WTC11 (cell line): ENCODE measurements around the gene PRKAG2. TPM values are rescaled to one million over a fixed set of nuclear protein-coding genes. Genes with fewer than 3 reads are reported as not detected.

Experiments used
- ATAC-seq: fragments of 200-7000 bp; cut with Tn5 transposase; 2 replicates; pipeline ENCODE4 v1.10.0; 2021; ENCODE audit warnings: mild to moderate bottlenecking, moderate library complexity
- CTCF ChIA-PET: fragments of 300-600 bp; sonication (Branson Sonifier 250); formaldehyde crosslinking; loops from one replicate; lab custom pipeline; 2021; ENCODE audit warnings: antibody characterized with exemption; lab: Charles Lee
- POLR2A ChIA-PET: fragments of 350-600 bp; sonication (Branson Sonifier 250); formaldehyde crosslinking; loops from one replicate; lab custom pipeline; 2021; ENCODE audit warnings: antibody characterized with exemption; lab: Charles Lee
- DNase-seq: peaks from one replicate; pipeline ENCODE4 v3.0.0; 2021; ENCODE audit warnings: low spot score
- H3K27ac Mint-ChIP-seq: 2 replicates; pipeline ENCODE4 v1.8.0; 2021; ENCODE audit warnings: mixed read lengths
- H3K27me3 Mint-ChIP-seq: 2 replicates; pipeline ENCODE4 v1.8.0; 2021; ENCODE audit warnings: low read depth, mild to moderate bottlenecking, moderate library complexity, mixed read lengths
- H3K36me3 Mint-ChIP-seq: 2 replicates; pipeline ENCODE4 v1.8.0; 2021; ENCODE audit warnings: mixed read lengths
- H3K4me1 Mint-ChIP-seq: 2 replicates; pipeline ENCODE4 v1.8.0; 2022; ENCODE audit warnings: mixed read lengths
- H3K4me3 Mint-ChIP-seq: 2 replicates; pipeline ENCODE4 v1.8.0; 2021; ENCODE audit warnings: mild to moderate bottlenecking, moderate library complexity, mixed read lengths
- H3K9me3 Mint-ChIP-seq: 2 replicates; pipeline ENCODE4 v1.8.0; 2021; ENCODE audit warnings: mixed read lengths
- CREM ChIP-seq: sonication (generic); formaldehyde crosslinking; IDR thresholded peaks from 2 replicates; pipeline ENCODE4 v1.8.1; 2022; ENCODE audit warnings: mild to moderate bottlenecking, missing genetic modification reagents, moderate library complexity
- E2F1 ChIP-seq: sonication (generic); formaldehyde crosslinking; IDR thresholded peaks from 2 replicates; pipeline ENCODE4 v1.8.0; 2022; ENCODE audit warnings: mild to moderate bottlenecking, missing genetic modification reagents
- E2F4 ChIP-seq: sonication (generic); formaldehyde crosslinking; IDR thresholded peaks from 2 replicates; pipeline ENCODE4 v1.8.1; 2022; ENCODE audit warnings: low read depth, mild to moderate bottlenecking, moderate library complexity, missing genetic modification reagents, borderline replicate concordance
- ESRRA ChIP-seq: sonication (generic); formaldehyde crosslinking; IDR thresholded peaks from 2 replicates; pipeline ENCODE4 v1.8.1; 2022; ENCODE audit warnings: mild to moderate bottlenecking, missing genetic modification reagents, borderline replicate concordance
- FOXP1 ChIP-seq: sonication (generic); formaldehyde crosslinking; IDR thresholded peaks from 2 replicates; pipeline ENCODE4 v1.8.0; 2022; ENCODE audit warnings: missing genetic modification reagents, mild to moderate bottlenecking, moderate library complexity, borderline replicate concordance
- RELA ChIP-seq: sonication (generic); formaldehyde crosslinking; IDR thresholded peaks from 2 replicates; pipeline ENCODE4 v1.8.1; 2022; ENCODE audit warnings: missing genetic modification reagents, mild to moderate bottlenecking, borderline replicate concordance
- SMAD4 ChIP-seq: sonication (generic); formaldehyde crosslinking; IDR thresholded peaks from 2 replicates; pipeline ENCODE4 v1.8.0; 2022; ENCODE audit warnings: mild to moderate bottlenecking, missing genetic modification reagents
- STAT6 ChIP-seq: sonication (generic); formaldehyde crosslinking; conservative IDR thresholded peaks from 2 replicates; pipeline ENCODE4 v1.8.1; 2023; ENCODE audit warnings: mild to moderate bottlenecking, low read depth, missing genetic modification reagents, moderate library complexity
- ZBTB21 ChIP-seq: sonication (generic); formaldehyde crosslinking; IDR thresholded peaks from 2 replicates; pipeline ENCODE4 v1.8.1; 2023; ENCODE audit warnings: mild to moderate bottlenecking, missing genetic modification reagents, borderline replicate concordance
- ZNF416 ChIP-seq: fragments of 250-450 bp; sonication (Bioruptor Pico); IDR thresholded peaks from 2 replicates; pipeline ENCODE4 v1.9.0; 2021; ENCODE audit warnings: mild to moderate bottlenecking, inconsistent platforms
- total RNA-seq: library from RNA; stranded (reverse); gene quantifications from 3 replicates; pipeline ENCODE4 v1.2.3, GENCODE V29; 2021
- TF ChIP-seq, protein P1 (sequence below): sonication (generic); formaldehyde crosslinking; IDR thresholded peaks from 2 replicates; pipeline ENCODE4 v1.8.0; 2022; ENCODE audit warnings: mild to moderate bottlenecking, missing genetic modification reagents
- TF ChIP-seq, protein P2 (sequence below): sonication (generic); formaldehyde crosslinking; IDR thresholded peaks from 2 replicates; pipeline ENCODE4 v1.8.0; 2023; ENCODE audit warnings: mild to moderate bottlenecking, missing genetic modification reagents
- TF ChIP-seq, protein P3 (sequence below): sonication (generic); formaldehyde crosslinking; IDR thresholded peaks from 2 replicates; pipeline ENCODE4 v1.8.1; 2022; ENCODE audit warnings: mild to moderate bottlenecking, missing genetic modification reagents, moderate library complexity, borderline replicate concordance

PRKAG2 gene
- total RNA-seq, 1 experiment from 2014 or later: 20.3 TPM

DNA sequence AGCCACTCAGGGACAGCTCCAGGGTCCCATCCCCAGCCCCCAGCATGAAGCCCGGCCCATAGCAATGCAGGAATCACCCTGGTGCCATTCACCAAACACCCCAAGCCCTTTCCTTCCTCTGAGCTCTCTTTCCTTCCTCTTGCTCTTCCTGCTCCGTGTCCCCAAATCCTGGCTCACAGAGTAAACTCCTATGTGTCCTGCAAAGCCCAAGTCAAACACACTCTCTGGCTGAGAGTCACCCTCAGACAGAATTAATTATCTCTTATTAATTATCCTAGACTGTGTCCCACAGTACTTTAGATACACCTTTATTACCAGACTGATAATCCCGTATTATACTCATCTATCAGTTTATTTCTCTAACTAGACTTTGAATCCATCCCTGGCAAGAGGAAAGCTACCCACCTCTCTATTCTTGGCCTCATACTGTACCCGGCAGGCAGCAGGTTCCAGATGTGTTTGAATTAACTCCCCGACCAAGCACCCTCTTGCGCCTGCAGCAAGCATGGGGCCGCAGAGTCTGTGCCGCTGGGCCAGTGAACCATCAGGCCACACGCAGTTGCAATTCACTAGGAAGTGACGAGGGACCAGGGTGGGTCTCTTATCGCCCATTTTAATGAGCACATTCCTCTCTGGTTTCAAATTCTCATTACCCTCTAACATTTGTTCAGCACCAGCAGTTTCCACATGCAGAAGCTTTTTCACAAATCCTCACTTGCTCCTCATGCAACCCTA, 86.7 kb downstream of the PRKAG2 start (continued):
- TF ChIP-seq, protein P1, sequence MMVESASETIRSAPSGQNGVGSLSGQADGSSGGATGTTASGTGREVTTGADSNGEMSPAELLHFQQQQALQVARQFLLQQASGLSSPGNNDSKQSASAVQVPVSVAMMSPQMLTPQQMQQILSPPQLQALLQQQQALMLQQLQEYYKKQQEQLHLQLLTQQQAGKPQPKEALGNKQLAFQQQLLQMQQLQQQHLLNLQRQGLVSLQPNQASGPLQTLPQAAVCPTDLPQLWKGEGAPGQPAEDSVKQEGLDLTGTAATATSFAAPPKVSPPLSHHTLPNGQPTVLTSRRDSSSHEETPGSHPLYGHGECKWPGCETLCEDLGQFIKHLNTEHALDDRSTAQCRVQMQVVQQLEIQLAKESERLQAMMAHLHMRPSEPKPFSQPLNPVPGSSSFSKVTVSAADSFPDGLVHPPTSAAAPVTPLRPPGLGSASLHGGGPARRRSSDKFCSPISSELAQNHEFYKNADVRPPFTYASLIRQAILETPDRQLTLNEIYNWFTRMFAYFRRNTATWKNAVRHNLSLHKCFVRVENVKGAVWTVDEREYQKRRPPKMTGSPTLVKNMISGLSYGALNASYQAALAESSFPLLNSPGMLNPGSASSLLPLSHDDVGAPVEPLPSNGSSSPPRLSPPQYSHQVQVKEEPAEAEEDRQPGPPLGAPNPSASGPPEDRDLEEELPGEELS (CRISPR knock-in tag): no peak
- TF ChIP-seq SMAD4 (CRISPR knock-in tag) (no peak), CREM (CRISPR knock-in tag) (no peak), E2F1 (CRISPR knock-in tag) (no peak), FOXP1 (CRISPR knock-in tag) (no peak)
- TF ChIP-seq, protein P2, sequence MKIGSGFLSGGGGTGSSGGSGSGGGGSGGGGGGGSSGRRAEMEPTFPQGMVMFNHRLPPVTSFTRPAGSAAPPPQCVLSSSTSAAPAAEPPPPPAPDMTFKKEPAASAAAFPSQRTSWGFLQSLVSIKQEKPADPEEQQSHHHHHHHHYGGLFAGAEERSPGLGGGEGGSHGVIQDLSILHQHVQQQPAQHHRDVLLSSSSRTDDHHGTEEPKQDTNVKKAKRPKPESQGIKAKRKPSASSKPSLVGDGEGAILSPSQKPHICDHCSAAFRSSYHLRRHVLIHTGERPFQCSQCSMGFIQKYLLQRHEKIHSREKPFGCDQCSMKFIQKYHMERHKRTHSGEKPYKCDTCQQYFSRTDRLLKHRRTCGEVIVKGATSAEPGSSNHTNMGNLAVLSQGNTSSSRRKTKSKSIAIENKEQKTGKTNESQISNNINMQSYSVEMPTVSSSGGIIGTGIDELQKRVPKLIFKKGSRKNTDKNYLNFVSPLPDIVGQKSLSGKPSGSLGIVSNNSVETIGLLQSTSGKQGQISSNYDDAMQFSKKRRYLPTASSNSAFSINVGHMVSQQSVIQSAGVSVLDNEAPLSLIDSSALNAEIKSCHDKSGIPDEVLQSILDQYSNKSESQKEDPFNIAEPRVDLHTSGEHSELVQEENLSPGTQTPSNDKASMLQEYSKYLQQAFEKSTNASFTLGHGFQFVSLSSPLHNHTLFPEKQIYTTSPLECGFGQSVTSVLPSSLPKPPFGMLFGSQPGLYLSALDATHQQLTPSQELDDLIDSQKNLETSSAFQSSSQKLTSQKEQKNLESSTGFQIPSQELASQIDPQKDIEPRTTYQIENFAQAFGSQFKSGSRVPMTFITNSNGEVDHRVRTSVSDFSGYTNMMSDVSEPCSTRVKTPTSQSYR (CRISPR knock-in tag): no peak

DNA sequence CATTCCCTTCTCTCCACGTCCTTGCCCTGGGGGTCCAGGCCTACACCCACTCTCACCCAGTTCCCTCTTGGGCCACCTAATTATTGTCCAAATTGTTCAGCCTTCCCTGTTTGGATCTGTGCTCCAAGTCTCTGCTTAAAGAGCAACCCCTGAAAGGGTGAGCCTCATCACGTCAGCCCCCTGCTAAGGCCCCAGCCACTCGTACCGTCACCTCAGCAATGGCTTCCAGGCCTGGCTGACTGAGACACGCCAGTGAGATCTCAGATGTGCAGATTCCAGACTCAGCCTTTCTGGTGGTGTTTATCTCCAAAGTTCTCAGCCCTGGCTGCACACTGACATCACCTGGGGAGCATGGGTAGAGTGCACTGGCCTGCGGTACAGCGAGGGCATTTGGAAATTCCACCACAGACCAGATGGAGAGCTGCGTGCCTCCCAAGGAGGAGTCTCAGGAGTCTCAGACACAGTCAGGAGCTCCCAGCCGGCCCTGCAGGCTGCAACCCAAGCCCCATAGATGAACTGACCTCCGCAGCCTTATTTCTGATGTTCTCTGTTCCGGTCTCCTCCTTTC, 87.5 kb downstream of the PRKAG2 start:
- peaks cover 20% of the 10 kb centered on the region for H3K4me1 Mint-ChIP-seq
- H3K27ac Mint-ChIP-seq: no peak overlapping the region
- ATAC-seq: no peak
- ChIA-PET CTCF (interaction anchor here (1.6 kb wide), 1 partner anchor 30 kb away, joined by 7 read pairs; no protein-coding TSS in a partner anchor), POLR2A (no interaction called here)
- peaks cover 4% of the 10 kb centered on the region; the same call in 1 of the 2 replicates for H3K9me3 Mint-ChIP-seq
- TF ChIP-seq, protein P3, sequence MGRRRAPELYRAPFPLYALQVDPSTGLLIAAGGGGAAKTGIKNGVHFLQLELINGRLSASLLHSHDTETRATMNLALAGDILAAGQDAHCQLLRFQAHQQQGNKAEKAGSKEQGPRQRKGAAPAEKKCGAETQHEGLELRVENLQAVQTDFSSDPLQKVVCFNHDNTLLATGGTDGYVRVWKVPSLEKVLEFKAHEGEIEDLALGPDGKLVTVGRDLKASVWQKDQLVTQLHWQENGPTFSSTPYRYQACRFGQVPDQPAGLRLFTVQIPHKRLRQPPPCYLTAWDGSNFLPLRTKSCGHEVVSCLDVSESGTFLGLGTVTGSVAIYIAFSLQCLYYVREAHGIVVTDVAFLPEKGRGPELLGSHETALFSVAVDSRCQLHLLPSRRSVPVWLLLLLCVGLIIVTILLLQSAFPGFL (CRISPR knock-in tag): no peak
- TF ChIP-seq ESRRA: no peak
- no peak for TF ChIP-seq ZNF416 (CRISPR knock-in tag)
- H3K36me3 Mint-ChIP-seq: no peaks in the 10 kb centered on the region
- H3K27me3 Mint-ChIP-seq: no peaks in the 10 kb centered on the region; the same call in none of the 2 replicates
- H3K4me3 Mint-ChIP-seq: no peak overlapping the region
- no peak for DNase-seq

DNA sequence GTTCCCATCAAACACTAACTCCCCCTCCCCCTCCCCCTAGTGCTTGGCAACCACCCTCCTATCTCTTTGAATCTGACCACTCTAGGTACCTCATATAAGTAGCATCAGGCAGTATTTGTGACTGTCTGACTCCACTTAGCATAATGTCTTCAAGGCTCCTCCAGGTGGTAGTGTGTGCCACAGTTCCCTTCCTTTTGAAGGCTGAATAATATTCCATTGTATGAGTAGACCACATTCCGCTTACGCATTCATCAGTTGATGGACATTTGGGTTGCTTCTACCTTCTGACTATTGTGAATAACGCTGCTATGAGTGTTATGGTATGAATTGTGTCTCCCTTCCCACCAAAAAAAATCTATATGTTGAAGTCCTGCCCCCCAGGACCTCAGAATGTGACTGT, 89.6 kb downstream of the PRKAG2 start:
- H3K4me3 Mint-ChIP-seq: no peak overlapping the region
- H3K36me3 Mint-ChIP-seq: no peaks in the 10 kb centered on the region
- peaks cover 4% of the 10 kb centered on the region; the same call in 1 of the 2 replicates for H3K9me3 Mint-ChIP-seq
- no peak for ATAC-seq
- H3K4me1 Mint-ChIP-seq: peaks cover 5% of the 10 kb centered on the region
- H3K27me3 Mint-ChIP-seq: peaks cover 9% of the 10 kb centered on the region
- CTCF ChIA-PET: no interaction called here
- POLR2A ChIA-PET: no interaction called here
- no peak for DNase-seq
- no peak for TF ChIP-seq ZBTB21 (CRISPR knock-in tag)
- TF ChIP-seq, all 79 proteins: peak for 0
- no peak overlapping the region for H3K27ac Mint-ChIP-seq

DNA sequence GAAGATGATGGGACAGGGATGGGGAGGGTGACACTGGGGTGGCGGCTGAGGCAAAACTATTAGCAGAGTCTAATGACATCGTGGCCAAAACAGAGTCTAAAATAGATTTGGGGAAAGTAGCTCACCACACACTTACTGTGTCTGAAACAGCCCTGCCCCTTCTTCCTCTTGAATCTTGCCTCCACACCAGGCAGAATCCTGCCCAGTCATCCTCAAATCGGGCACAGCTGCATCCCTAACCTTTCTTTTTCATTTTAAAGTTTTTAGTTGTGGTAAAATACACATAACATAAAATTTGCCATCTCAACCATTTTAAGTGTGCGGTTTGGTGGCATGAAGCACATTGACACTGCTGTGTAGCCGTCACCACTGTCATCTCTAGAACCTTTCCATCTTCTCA, 90.0 kb downstream of the PRKAG2 start:
- no peak for DNase-seq
- TF ChIP-seq E2F4 (CRISPR knock-in tag) (no peak), RELA (CRISPR knock-in tag) (no peak), SMAD4 (CRISPR knock-in tag) (no peak), STAT6 (CRISPR knock-in tag) (no peak)

More for the DNA sequence above, 90.0 kb downstream of the PRKAG2 start:
- Mint-ChIP-seq H3K4me3 (no peak overlapping the region), H3K4me1 (peaks cover 3% of the 10 kb centered on the region; the same call in 1 of the 2 replicates), H3K27ac (no peak overlapping the region), H3K27me3 (peaks cover 9% of the 10 kb centered on the region), H3K9me3 (peaks cover 4% of the 10 kb centered on the region; the same call in 1 of the 2 replicates), H3K36me3 (no peaks in the 10 kb centered on the region)
- ATAC-seq: no peak
- ChIA-PET POLR2A (no interaction called here), CTCF (interaction anchor here (1.2 kb wide), 1 partner anchor 76 kb away, joined by 3 read pairs; no protein-coding TSS in a partner anchor)
